Keratinocyte (primary cell): ENCODE measurements around the gene FXYD2. TPM values are rescaled to one million over a fixed set of nuclear protein-coding genes. Genes with fewer than 3 reads are reported as not detected.
A peak's percentile ranks its signal among the peaks of the same experiment; 100 is the strongest.

ENCODE experiments used
- DNase-seq: peaks from one replicate; pipeline ENCODE4 v3.0.0-alpha.2; 2011; ENCODE audit warnings: low read depth, missing footprints, low spot score
- FAIRE-seq: peaks from 2 replicates; lab custom pipeline; 2011; peaks lifted over from hg19 to GRCh38; lab: Jason Lieb, UNC
- H2AFZ ChIP-seq: 2 replicates; pipeline ENCODE4 v1.6.0; 2012; ENCODE audit warnings: low read length, control low read depth, inconsistent platforms; ENCODE audit not compliant: control insufficient read depth
- H3K27ac ChIP-seq: 2 replicates; pipeline ENCODE4 v1.5.1; 2011; ENCODE audit warnings: low read length; ENCODE audit not compliant: control insufficient read depth, insufficient read depth
- H3K27me3 ChIP-seq: 3 replicates; pipeline ENCODE4 v1.6.0; 2011; ENCODE audit warnings: low read length; ENCODE audit not compliant: control insufficient read depth, insufficient read depth; ENCODE audit errors: extremely low read depth
- H3K36me3 ChIP-seq, 2 experiments: 2 replicates in 1 of 2; 3 replicates in 1 of 2; pipeline ENCODE4 v1.5.1; 2011; ENCODE audit warnings: low read length in 2 of 2, mild to moderate bottlenecking in 1 of 2; ENCODE audit not compliant: control insufficient read depth in 2 of 2, insufficient read depth in 2 of 2; ENCODE audit errors: extremely low read depth in 1 of 2
- H3K4me1 ChIP-seq: 3 replicates; pipeline ENCODE4 v1.5.1; 2011; ENCODE audit warnings: low read length; ENCODE audit not compliant: control insufficient read depth, insufficient read depth; ENCODE audit errors: extremely low read depth
- H3K4me2 ChIP-seq: 3 replicates; pipeline ENCODE4 v1.6.0; 2011; ENCODE audit warnings: low read depth, low read length; ENCODE audit not compliant: control insufficient read depth, insufficient read depth; ENCODE audit errors: extremely low read depth
- H3K4me3 ChIP-seq, 3 experiments: fragments of 200-600 bp in 1 of 3; sonication (generic) in 1 of 3; 2 replicates in 2 of 3; 3 replicates in 1 of 3; pipeline ENCODE4 v1.5.1; 2011 to 2016; ENCODE audit warnings: low read length in 3 of 3, mild to moderate bottlenecking in 3 of 3, control low read depth in 2 of 3, inconsistent platforms in 1 of 3, low read depth in 1 of 3, mixed read lengths in 1 of 3, mixed run types in 1 of 3, moderate library complexity in 1 of 3; ENCODE audit not compliant: control insufficient read depth in 2 of 3, insufficient read depth in 2 of 3; ENCODE audit errors: extremely low read depth in 1 of 3
- H3K79me2 ChIP-seq: 2 replicates; pipeline ENCODE4 v1.6.0; 2012; ENCODE audit warnings: low read length; ENCODE audit not compliant: control insufficient read depth, insufficient read depth
- H3K9ac ChIP-seq: 3 replicates; pipeline ENCODE4 v1.6.0; 2011; ENCODE audit warnings: low read length; ENCODE audit not compliant: control insufficient read depth, insufficient read depth; ENCODE audit errors: extremely low read depth
- H3K9me1 ChIP-seq: 3 replicates; pipeline ENCODE4 v1.6.0; 2011; ENCODE audit warnings: low read length; ENCODE audit not compliant: control insufficient read depth, insufficient read depth; ENCODE audit errors: extremely low read depth
- H3K9me3 ChIP-seq: 2 replicates; pipeline ENCODE4 v1.5.1; 2012; ENCODE audit warnings: low read depth, low read length; ENCODE audit not compliant: control insufficient read depth
- H4K20me1 ChIP-seq: 3 replicates; pipeline ENCODE4 v1.6.0; 2011; ENCODE audit warnings: low read length; ENCODE audit not compliant: control insufficient read depth, insufficient read depth; ENCODE audit errors: extremely low read depth
- EZH2 ChIP-seq: IDR thresholded peaks from one replicate; pipeline ENCODE4 v1.6.1; 2012; ENCODE audit warnings: inconsistent platforms, mild to moderate bottlenecking, low read length, moderate library complexity
- dilution Hi-C: fragments of 300-500 bp; cut with MboI; formaldehyde crosslinking; loops from one replicate; pipeline ENCODE4 v1.7.0; 2020; ENCODE audit warnings: low sequenced_read_pairs; ENCODE audit not compliant: extremely low pct_ligation_motif_present
- polyA plus RNA-seq, 5 experiments: library from polyadenylated mRNA; depleted of rRNA in 3 of 5; stranded (reverse) in 3 of 5; stranded (forward) in 1 of 5; unstranded in 1 of 5; fragments of >200 nt; gene quantifications; 1 replicate in 1 of 5; 2 replicates in 3 of 5; 3 replicates in 1 of 5; pipeline versions ENCODE4 v1.2.1 to v1.2.3, GENCODE V29; 2011 to 2012; ENCODE audit warnings: missing spikeins in 2 of 5, low read depth in 1 of 5, low replicate concordance in 1 of 5
- TF ChIP-seq, protein P1 (sequence below), 3 experiments: IDR thresholded peaks in 1 of 3; conservative IDR thresholded peaks in 1 of 3; optimal IDR thresholded peaks in 1 of 3; 2 replicates in 2 of 3; 3 replicates in 1 of 3; pipeline versions ENCODE3 to v1.5.1; 2011; ENCODE audit warnings: low read length in 3 of 3, mild to moderate bottlenecking in 3 of 3, moderate library complexity in 2 of 3, control low read depth in 1 of 3, inconsistent platforms in 1 of 3; ENCODE audit not compliant: insufficient read depth in 2 of 3; ENCODE audit errors: extremely low read depth in 1 of 3

FXYD2 gene
- polyA plus RNA-seq, 1 donor (not counting 4 experiments of a cell fraction or from before 2014, with no cell fraction given) = not detected

- H4K20me1 ChIP-seq = no peaks in the 10 kb centered on the region
- no peaks in the 10 kb centered on the region for H3K9me1 ChIP-seq
- no peak overlapping the region for H2AFZ ChIP-seq
- no peak overlapping the region for H3K9ac ChIP-seq
- no peak overlapping the region for H3K27ac ChIP-seq
- dilution Hi-C loops = no loop called here
- no peak overlapping the region for H3K4me3 ChIP-seq
- FAIRE-seq (no peak), DNase-seq (no peak)
- peaks cover 3% of the 10 kb centered on the region for H3K27me3 ChIP-seq
- H3K36me3 ChIP-seq = no peaks in the 10 kb centered on the region
- H3K4me2 ChIP-seq = no peak overlapping the region
- H3K79me2 ChIP-seq = no peaks in the 10 kb centered on the region
- H3K9me3 ChIP-seq = no peaks in the 10 kb centered on the region
- no peaks in the 10 kb centered on the region for H3K4me1 ChIP-seq
- TF ChIP-seq, protein P1, sequence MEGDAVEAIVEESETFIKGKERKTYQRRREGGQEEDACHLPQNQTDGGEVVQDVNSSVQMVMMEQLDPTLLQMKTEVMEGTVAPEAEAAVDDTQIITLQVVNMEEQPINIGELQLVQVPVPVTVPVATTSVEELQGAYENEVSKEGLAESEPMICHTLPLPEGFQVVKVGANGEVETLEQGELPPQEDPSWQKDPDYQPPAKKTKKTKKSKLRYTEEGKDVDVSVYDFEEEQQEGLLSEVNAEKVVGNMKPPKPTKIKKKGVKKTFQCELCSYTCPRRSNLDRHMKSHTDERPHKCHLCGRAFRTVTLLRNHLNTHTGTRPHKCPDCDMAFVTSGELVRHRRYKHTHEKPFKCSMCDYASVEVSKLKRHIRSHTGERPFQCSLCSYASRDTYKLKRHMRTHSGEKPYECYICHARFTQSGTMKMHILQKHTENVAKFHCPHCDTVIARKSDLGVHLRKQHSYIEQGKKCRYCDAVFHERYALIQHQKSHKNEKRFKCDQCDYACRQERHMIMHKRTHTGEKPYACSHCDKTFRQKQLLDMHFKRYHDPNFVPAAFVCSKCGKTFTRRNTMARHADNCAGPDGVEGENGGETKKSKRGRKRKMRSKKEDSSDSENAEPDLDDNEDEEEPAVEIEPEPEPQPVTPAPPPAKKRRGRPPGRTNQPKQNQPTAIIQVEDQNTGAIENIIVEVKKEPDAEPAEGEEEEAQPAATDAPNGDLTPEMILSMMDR (optimal IDR thresholded peaks at IDR 0.05 in 1 of 3, IDR thresholded peaks at IDR 0.05 in 1 of 3, conservative IDR thresholded peaks at IDR 0.05 in 1 of 3; ENCODE audit: extremely low read depth in 1 of 3, insufficient read depth in 2 of 3, low read length in 3 of 3) = no peak
- no peak for TF ChIP-seq EZH2
Observed at GRCh38 chr11:117849781-117850414, 25.4 kb upstream of the FXYD2 start.

DNA sequence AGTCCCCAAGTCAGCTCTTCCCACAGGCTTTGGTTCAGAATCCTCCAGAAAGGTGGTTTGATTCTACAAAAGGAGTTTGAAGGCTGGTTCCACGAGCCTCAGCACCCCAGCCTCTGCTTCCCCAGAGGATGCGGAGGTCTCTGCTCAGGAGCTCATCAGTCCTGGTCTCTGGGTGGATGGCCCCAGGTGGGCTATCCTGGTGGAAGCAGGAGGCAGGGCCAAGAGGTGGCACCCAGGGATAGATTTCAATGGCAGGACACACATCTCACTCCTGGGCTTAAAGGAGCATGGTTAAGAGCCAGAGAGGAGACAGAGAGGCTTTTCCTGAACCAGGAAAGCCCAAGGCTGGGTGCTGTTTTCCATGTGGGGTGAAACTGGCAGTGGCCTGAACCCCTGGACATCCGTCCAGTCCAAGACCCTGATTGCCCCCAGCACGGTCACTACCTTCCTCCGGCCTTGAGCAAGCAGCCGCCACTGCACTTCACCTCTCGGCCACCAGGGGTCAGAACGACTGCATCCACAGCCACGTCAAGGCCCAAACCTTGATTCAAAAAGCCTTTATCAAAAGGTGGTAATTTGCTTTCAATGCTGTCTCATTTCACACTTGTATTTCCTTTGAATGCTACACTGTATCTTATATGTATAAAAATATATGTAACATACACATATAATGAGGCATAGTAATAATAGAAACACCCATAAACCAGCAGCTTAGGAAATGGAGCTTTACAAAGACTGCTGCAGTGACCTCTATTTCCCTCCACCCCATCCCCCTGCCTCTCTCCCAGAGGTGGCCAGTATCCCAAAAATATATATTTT, 19.3 kb upstream of the FXYD2 start:
- H3K79me2 ChIP-seq = no peaks in the 10 kb centered on the region
- no peaks in the 10 kb centered on the region for H4K20me1 ChIP-seq
- H3K27me3 ChIP-seq = peaks cover 14% of the 10 kb centered on the region
- dilution Hi-C loops = no loop called here
- H3K9me3 ChIP-seq = no peaks in the 10 kb centered on the region
- TF ChIP-seq, protein P1 (optimal IDR thresholded peaks at IDR 0.05 in 1 of 3, IDR thresholded peaks at IDR 0.05 in 1 of 3, conservative IDR thresholded peaks at IDR 0.05 in 1 of 3; ENCODE audit: extremely low read depth in 1 of 3, insufficient read depth in 2 of 3, low read length in 3 of 3) = peak; percentile 94 to 98 (median 95)
- TF ChIP-seq EZH2 = no peak
- FAIRE-seq = peak; percentile 49
- H3K4me2 ChIP-seq = no peak overlapping the region
- no peak overlapping the region for H3K4me3 ChIP-seq
- no peaks in the 10 kb centered on the region for H3K4me1 ChIP-seq
- DNase-seq = no peak
- no peaks in the 10 kb centered on the region for H3K36me3 ChIP-seq
- H3K27ac ChIP-seq = no peak overlapping the region
- no peak overlapping the region for H2AFZ ChIP-seq
- no peaks in the 10 kb centered on the region for H3K9me1 ChIP-seq
- no peak overlapping the region for H3K9ac ChIP-seq
